Thoracic aorta (tissue), 2 donors: Measurements from ENCODE around the gene GABARAPL2. TPM values are rescaled to one million over a fixed set of nuclear protein-coding genes. Genes with fewer than 3 reads are reported as not detected.
A peak's percentile ranks its signal among the peaks of the same experiment; 100 is the strongest.

Source experiments
- ATAC-seq: fragments of 150-250 bp; one replicate; pipeline ENCODE4 v1.8.0; 2017; ENCODE audit warnings: low read depth; ENCODE audit not compliant: insufficient number of reproducible peaks, low FRiP score
- DNase-seq: peaks from one replicate; pipeline ENCODE4 v3.0.0-alpha.2; 2020; ENCODE audit warnings: low spot score
- H3K27ac ChIP-seq, 2 donors: fragments of 200-600 bp; sonication (generic); 1 replicate in 1 of 2; 2 replicates in 1 of 2; pipeline ENCODE4 v1.5.1; 2016; ENCODE audit warnings: mild to moderate bottlenecking in 2 of 2, moderate library complexity in 2 of 2
- H3K27me3 ChIP-seq: fragments of 200-600 bp; sonication (generic); replicated peaks from 2 replicates; pipeline ENCODE4 v1.6.0; 2016; ENCODE audit warnings: mild to moderate bottlenecking; ENCODE audit not compliant: insufficient read depth
- H3K36me3 ChIP-seq: fragments of 200-600 bp; sonication (generic); one replicate; pipeline ENCODE4 v1.5.1; 2016
- H3K4me1 ChIP-seq, 2 donors: fragments of 200-600 bp; sonication (generic); 1 replicate in 1 of 2; 2 replicates in 1 of 2; pipeline versions ENCODE4 v1.5.1 to v1.6.0; 2016; ENCODE audit warnings: low read depth in 2 of 2, mild to moderate bottlenecking in 1 of 2; ENCODE audit not compliant: control insufficient read depth in 1 of 2
- H3K4me3 ChIP-seq: fragments of 200-600 bp; sonication (generic); 2 replicates; pipeline ENCODE4 v1.5.1; 2016; ENCODE audit warnings: mild to moderate bottlenecking
- H3K9me3 ChIP-seq: fragments of 200-600 bp; sonication (generic); 2 replicates; pipeline ENCODE4 v1.5.1; 2016
- total RNA-seq, 2 donors: library from RNA; depleted of rRNA; stranded (reverse); fragments of >200 nt; gene quantifications; one replicate each; pipeline versions ENCODE4 v1.1.0 to v1.2.3, GENCODE V29; 2016
- TF ChIP-seq, protein P1 (sequence below): fragments of 200-600 bp; sonication (generic); IDR thresholded peaks from one replicate; pipeline ENCODE4 v1.5.1; 2019; ENCODE audit warnings: antibody characterized with exemption

The GABARAPL2 gene
- total RNA-seq, 2 donors from 2014 or later: 101 to 122 TPM

DNA sequence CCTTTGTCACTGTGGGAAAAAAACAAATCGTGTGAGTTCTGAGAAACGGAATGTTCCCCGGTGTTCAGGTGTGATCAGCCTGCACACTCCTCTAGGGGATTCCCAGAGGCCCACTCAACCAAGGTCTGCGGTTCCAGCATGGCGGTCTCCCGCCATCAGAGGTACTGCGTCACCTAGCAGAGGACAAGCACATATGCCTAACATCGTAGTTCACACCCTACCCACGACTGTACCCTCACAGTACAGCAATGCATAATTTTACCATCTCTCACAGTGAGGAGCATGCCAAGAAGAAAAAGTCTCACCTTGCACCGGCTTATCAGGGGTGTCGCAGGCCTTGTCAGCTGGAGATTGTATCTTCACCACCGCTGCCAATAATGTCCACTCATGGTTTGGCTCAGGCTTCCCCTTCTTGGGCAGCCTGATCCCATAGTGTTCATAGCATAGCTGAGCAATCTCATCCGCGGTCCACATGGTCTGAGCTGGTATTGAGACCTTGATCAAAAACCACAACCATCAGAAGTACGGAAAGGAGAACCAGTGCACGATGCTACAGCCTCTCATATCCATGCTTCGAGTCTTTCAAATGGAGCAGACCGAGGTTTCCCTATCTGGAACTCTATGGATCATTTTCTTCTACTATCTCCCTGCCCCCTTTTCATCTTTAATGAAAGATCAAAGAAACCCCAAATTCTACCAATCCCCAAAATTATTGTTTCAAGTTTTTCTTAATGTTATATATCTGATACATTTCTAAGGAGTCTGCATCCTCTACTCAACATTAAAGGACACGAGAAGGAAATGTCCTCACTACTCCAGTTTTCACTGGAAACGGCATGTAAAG lies 54.4 kb downstream of the GABARAPL2 start:
- DNase-seq: no peak
- ATAC-seq: no peak

DNA sequence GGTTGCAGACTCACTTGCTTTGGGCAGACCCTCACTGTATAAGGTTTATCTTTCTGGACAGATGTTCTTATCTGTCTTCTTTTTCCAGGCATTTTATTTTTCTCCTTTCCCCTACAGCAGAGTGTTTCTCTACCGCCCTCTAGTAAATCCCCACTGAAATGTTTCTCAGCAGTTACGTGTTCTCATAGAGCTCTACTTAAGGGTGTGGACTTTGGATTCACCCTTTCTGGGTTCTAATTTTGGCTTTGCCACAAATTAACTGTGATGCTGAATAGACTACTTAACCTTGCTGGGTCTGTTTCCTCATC lies 54.9 kb downstream of the GABARAPL2 start:
- no peak for ATAC-seq
- Histone ChIP-seq H3K4me1 (peaks cover 13 to 25% of the 10 kb centered on the region in 2 donors), H3K4me3 (no peak overlapping the region), H3K27me3 (no peaks in the 10 kb centered on the region), H3K36me3 (peaks cover 22% of the 10 kb centered on the region), H3K27ac (no peak overlapping the region), H3K9me3 (no peaks in the 10 kb centered on the region)
- TF ChIP-seq, protein P1, sequence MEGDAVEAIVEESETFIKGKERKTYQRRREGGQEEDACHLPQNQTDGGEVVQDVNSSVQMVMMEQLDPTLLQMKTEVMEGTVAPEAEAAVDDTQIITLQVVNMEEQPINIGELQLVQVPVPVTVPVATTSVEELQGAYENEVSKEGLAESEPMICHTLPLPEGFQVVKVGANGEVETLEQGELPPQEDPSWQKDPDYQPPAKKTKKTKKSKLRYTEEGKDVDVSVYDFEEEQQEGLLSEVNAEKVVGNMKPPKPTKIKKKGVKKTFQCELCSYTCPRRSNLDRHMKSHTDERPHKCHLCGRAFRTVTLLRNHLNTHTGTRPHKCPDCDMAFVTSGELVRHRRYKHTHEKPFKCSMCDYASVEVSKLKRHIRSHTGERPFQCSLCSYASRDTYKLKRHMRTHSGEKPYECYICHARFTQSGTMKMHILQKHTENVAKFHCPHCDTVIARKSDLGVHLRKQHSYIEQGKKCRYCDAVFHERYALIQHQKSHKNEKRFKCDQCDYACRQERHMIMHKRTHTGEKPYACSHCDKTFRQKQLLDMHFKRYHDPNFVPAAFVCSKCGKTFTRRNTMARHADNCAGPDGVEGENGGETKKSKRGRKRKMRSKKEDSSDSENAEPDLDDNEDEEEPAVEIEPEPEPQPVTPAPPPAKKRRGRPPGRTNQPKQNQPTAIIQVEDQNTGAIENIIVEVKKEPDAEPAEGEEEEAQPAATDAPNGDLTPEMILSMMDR: peak; percentile 28
- no peak for DNase-seq

More for the DNA sequence above, 54.4 kb downstream of the GABARAPL2 start:
- H3K27me3 ChIP-seq: no peaks in the 10 kb centered on the region
- TF ChIP-seq, protein P1: no peak
- H3K27ac ChIP-seq: no peak overlapping the region
- H3K36me3 ChIP-seq: peaks cover 23% of the 10 kb centered on the region
- H3K9me3 ChIP-seq: no peaks in the 10 kb centered on the region
- H3K4me3 ChIP-seq: no peak overlapping the region
- H3K4me1 ChIP-seq: peaks cover 13 to 25% of the 10 kb centered on the region in 2 donors

DNA sequence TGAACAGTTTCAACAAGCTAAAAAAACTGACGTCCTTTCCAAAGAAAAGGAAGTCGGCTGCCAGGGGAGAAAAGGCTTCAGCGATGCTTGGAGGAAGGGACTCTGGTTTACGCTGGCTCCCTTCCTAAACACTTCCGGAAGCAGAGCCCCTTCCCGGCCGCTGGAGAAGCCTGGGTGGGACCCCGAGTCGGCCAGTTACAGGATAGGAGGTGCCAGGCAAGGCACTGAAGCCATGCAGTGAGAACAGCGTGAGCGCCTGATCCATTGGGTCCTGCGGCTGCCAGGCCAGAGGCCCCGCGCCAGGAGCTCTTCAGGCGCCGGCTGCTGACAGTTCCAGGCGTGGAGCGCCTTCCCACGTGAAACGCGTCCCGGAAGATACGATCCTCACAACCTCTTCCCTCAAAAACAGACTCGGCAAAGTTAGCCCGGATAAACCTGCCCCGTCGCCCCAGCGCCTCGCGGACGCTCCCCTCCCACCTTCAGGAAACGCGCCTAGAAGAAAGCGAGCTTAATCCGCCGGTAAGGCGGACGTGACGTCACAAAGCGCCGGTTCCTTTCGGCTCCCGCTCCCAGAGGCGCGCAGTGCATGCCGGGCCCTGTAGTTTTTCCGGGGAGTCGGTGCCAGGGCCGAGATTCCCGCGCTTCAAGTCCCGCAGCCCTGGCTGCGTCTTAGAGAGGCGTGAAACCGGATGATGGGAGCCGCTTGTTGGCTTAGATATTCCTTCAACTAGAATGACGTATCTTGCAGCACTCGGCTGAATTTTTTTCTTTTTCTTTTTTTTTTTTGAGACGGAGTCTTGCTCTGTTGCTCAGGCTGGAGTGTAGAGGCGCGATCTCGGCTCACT lies 56.8 kb downstream of the GABARAPL2 start, which contains the start of gene ADAT1:
ADAT1 (minus strand) TSS at position 521 of the 845 bp plus-strand sequence. CDS start 2,482 bp downstream, outside the sequence.
- Histone ChIP-seq H3K27me3 (no peaks in the 10 kb centered on the region), H3K4me3 (peak within 1 kb of the TSS; percentile 79), H3K4me1 (peaks cover 13 to 25% of the 10 kb centered on the region in 2 donors), H3K27ac (peak within 1 kb of the TSS; percentile 83 to 84), H3K36me3 (peaks cover 21% of the 10 kb centered on the region), H3K9me3 (no peaks in the 10 kb centered on the region)
- DNase-seq (peak; percentile 93), ATAC-seq (peak; percentile 96)
- TF ChIP-seq, protein P1: no peak

DNA sequence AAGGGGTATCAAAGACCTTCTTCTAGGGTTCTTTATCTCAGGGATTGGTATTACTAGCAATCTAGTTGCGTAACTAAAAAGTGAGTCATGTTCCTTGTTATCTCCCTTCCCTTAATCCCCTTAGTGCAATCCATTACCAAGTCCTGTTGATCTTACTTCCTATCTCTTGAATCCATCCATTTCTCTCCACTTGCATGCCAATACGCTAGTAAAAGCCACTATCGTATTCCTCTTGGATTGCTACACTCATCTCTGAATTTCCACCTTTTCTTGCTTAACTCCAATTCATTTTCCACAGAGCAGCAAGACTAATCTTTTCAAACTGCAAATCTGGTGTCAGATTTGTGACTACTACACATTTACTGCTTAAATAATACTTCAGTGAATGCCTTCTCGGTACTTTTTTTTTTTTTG lies 58.7 kb downstream of the GABARAPL2 start:
- DNase-seq: no peak
- TF ChIP-seq, protein P1: no peak
- no peak overlapping the region for H3K4me3 ChIP-seq
- no peak overlapping the region for H3K27ac ChIP-seq
- H3K4me1 ChIP-seq: peaks cover 13 to 25% of the 10 kb centered on the region in 2 donors
- peaks cover 31% of the 10 kb centered on the region for H3K36me3 ChIP-seq
- H3K9me3 ChIP-seq: no peaks in the 10 kb centered on the region
- ATAC-seq: no peak
- H3K27me3 ChIP-seq: no peaks in the 10 kb centered on the region

DNA sequence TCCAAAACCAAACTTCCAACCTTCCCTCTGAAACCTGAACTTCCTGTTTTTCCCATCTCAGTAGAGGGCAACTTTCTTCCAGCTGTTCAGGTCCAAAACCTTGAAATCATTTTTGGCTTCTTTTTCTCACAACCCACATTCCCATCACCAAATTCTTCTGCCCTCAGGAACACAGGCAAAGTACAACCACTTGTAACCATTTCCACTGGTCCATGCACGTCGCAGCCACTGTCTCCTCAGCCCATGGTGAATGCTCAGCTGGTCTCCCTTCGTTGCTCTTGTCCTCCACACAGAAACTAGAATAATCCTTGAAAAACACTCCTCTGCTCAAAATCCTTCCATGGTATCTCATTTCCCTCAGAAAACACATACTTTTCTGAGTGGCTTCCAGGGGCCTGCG lies 60.6 kb downstream of the GABARAPL2 start:
- TF ChIP-seq, protein P1: no peak
- no peak for ATAC-seq
- H3K4me3 ChIP-seq: no peak overlapping the region
- no peaks in the 10 kb centered on the region for H3K9me3 ChIP-seq
- H3K36me3 ChIP-seq: peaks cover 48% of the 10 kb centered on the region
- no peak overlapping the region for H3K27ac ChIP-seq
- H3K27me3 ChIP-seq: no peaks in the 10 kb centered on the region
- no peak for DNase-seq
- peaks cover 5 to 9% of the 10 kb centered on the region in 2 donors for H3K4me1 ChIP-seq
